Measurements from ENCODE around the gene GPC6.
"Not testable (repeated sequence)": the region's sequence is repeated elsewhere in the genome, so short reads cannot be mapped to it uniquely, and the experiment has no call there.

The GPC6 gene

DNA sequence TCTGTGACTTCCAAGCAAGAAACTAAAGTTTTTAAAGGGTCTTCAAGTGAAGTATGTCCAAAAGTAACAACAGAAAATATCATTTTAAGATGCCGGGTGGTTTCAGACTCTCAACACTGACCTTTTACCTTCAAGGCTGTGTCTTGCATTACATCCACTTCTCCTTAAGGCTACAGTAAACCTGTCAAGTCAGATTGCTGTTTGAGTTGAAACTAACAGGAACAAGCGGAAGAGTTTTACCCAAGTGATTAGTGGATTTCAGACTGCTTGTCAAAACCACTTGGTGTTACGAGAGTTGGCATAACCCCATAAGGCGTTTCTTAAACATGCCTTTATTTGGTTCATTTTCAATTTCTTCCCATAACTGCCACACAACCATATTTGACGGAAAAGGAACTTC is 969.8 kb downstream of the GPC6 start:
- Histone ChIP-seq H3K9ac (ENCODE audit: low read depth in 1 of 2, low read length in 2 of 2) (no peak overlapping the region), H3K4me3 (ENCODE audit: low read length in 2 of 2) (no peak overlapping the region), H3K27me3 (ENCODE audit: control insufficient read depth in 2 of 2, insufficient read depth in 2 of 2, low read length in 2 of 2) (no peaks in the 10 kb centered on the region), H3K9me3 (ENCODE audit: control insufficient read depth in 2 of 2, low read length in 2 of 2) (no peaks in the 10 kb centered on the region), H3K4me1 (ENCODE audit: control insufficient read depth in 2 of 2, insufficient read depth in 2 of 2, low read length in 2 of 2) (no peaks in the 10 kb centered on the region), H3K36me3 (ENCODE audit: control insufficient read depth in 2 of 2, insufficient read depth in 2 of 2, low read length in 2 of 2) (no peaks in the 10 kb centered on the region), H3K27ac (ENCODE audit: low read depth in 2 of 2, low read length in 2 of 2) (no peak overlapping the region)

DNA sequence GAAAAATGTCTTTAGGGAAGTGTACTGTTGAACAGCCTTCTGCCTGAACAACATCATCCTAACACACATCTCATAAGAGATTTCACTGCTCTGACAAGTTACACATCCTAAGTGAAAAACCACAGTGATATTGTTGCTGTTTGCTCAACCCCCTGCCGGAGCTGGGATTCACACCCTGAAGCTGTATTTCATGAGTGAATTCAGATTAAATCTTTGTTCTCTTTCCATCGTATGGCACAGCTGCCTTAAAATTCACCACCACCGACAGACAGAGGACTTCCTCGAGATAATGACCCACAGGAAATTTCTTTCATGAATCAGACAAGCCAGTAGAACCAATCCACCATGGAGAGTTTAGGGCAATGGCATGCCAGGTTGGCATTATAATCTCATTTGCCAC is 972.1 kb downstream of the GPC6 start:
- H3K4me3 ChIP-seq (ENCODE audit: low read length in 2 of 2): no peak overlapping the region
- H3K27me3 ChIP-seq (ENCODE audit: control insufficient read depth in 2 of 2, insufficient read depth in 2 of 2, low read length in 2 of 2): no peaks in the 10 kb centered on the region
- H3K9me3 ChIP-seq (ENCODE audit: control insufficient read depth in 2 of 2, low read length in 2 of 2): no peaks in the 10 kb centered on the region
- H3K9ac ChIP-seq (ENCODE audit: low read depth in 1 of 2, low read length in 2 of 2): no peak overlapping the region
- no peaks in the 10 kb centered on the region for H3K36me3 ChIP-seq (ENCODE audit: control insufficient read depth in 2 of 2, insufficient read depth in 2 of 2, low read length in 2 of 2)
- no peak overlapping the region for H3K27ac ChIP-seq (ENCODE audit: low read depth in 2 of 2, low read length in 2 of 2)
- no peaks in the 10 kb centered on the region for H3K4me1 ChIP-seq (ENCODE audit: control insufficient read depth in 2 of 2, insufficient read depth in 2 of 2, low read length in 2 of 2)

DNA sequence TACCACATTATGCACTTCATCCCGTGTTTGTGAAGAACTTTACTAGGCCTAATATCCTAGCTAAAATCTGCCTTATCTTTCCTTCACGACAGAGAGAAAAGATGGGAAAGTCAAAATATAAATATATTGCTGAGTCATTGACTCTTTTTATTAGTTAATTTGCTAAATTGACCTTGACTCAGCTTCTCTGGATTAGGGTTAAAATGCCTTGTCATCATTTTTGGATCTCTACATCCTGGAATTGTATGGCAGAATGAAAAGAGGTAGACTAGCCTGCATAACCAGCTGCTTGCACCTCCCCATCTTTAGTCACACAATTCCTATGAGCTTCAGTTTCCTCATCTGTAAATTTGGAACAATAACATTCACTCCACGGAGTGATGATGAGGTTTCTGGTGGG is 972.5 kb downstream of the GPC6 start:
- Histone ChIP-seq H3K4me1 (ENCODE audit: control insufficient read depth in 2 of 2, insufficient read depth in 2 of 2, low read length in 2 of 2) (no peaks in the 10 kb centered on the region), H3K36me3 (ENCODE audit: control insufficient read depth in 2 of 2, insufficient read depth in 2 of 2, low read length in 2 of 2) (no peaks in the 10 kb centered on the region), H3K9ac (ENCODE audit: low read depth in 1 of 2, low read length in 2 of 2) (no peak overlapping the region), H3K27ac (ENCODE audit: low read depth in 2 of 2, low read length in 2 of 2) (no peak overlapping the region), H3K9me3 (ENCODE audit: control insufficient read depth in 2 of 2, low read length in 2 of 2) (no peaks in the 10 kb centered on the region), H3K4me3 (ENCODE audit: low read length in 2 of 2) (no peak overlapping the region), H3K27me3 (ENCODE audit: control insufficient read depth in 2 of 2, insufficient read depth in 2 of 2, low read length in 2 of 2) (no peaks in the 10 kb centered on the region)

DNA sequence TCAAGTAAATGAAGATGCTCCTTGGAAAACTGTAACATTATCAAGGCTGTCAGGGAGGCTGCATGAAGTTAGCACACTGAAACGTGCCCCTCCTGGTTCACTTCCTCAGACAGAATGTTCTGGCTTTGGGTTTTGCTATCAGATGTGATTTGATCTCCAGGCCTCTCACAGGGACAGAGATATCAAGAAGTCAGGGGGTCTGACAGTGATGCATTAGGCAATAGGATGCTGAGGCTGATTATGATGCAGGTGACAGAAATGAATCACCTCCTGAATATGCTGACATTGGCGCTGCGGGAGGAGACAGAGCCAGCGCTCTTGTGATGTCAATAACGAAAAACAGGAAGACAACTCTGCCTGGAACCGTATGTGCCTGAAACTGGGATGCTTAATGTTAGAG is 974.4 kb downstream of the GPC6 start:
- Histone ChIP-seq H3K9ac (ENCODE audit: low read depth in 1 of 2, low read length in 2 of 2) (no peak overlapping the region), H3K27ac (ENCODE audit: low read depth in 2 of 2, low read length in 2 of 2) (no peak overlapping the region), H3K4me3 (ENCODE audit: low read length in 2 of 2) (no peak overlapping the region), H3K4me1 (ENCODE audit: control insufficient read depth in 2 of 2, insufficient read depth in 2 of 2, low read length in 2 of 2) (no peaks in the 10 kb centered on the region), H3K27me3 (ENCODE audit: control insufficient read depth in 2 of 2, insufficient read depth in 2 of 2, low read length in 2 of 2) (no peaks in the 10 kb centered on the region), H3K36me3 (ENCODE audit: control insufficient read depth in 2 of 2, insufficient read depth in 2 of 2, low read length in 2 of 2) (no peaks in the 10 kb centered on the region), H3K9me3 (ENCODE audit: control insufficient read depth in 2 of 2, low read length in 2 of 2) (no peaks in the 10 kb centered on the region)

DNA sequence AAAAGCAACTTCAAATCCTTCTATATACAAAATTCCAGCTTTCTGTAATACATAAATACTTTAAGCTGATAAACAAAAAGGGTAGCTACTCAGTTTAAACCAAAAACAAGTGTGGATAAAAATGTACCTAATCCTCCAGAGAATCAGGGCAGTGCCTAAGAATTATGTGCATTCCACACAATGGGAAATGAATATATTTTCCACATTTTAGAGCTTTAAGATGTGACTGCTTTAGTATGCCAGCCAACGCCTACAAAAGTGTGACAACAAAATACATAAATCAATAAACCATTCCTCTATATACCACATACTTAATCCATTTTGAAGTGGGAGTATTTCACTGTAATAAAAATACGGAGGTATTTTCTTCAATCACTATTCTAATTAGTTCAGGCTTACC is 977.6 kb downstream of the GPC6 start:
- H3K27ac ChIP-seq (ENCODE audit: low read depth in 2 of 2, low read length in 2 of 2): no peak overlapping the region
- H3K9ac ChIP-seq (ENCODE audit: low read depth in 1 of 2, low read length in 2 of 2): no peak overlapping the region
- H3K36me3 ChIP-seq (ENCODE audit: control insufficient read depth in 2 of 2, insufficient read depth in 2 of 2, low read length in 2 of 2): no peaks in the 10 kb centered on the region
- no peaks in the 10 kb centered on the region for H3K9me3 ChIP-seq (ENCODE audit: control insufficient read depth in 2 of 2, low read length in 2 of 2)
- no peaks in the 10 kb centered on the region for H3K27me3 ChIP-seq (ENCODE audit: control insufficient read depth in 2 of 2, insufficient read depth in 2 of 2, low read length in 2 of 2)
- no peaks in the 10 kb centered on the region for H3K4me1 ChIP-seq (ENCODE audit: control insufficient read depth in 2 of 2, insufficient read depth in 2 of 2, low read length in 2 of 2)
- no peak overlapping the region for H3K4me3 ChIP-seq (ENCODE audit: low read length in 2 of 2)

DNA sequence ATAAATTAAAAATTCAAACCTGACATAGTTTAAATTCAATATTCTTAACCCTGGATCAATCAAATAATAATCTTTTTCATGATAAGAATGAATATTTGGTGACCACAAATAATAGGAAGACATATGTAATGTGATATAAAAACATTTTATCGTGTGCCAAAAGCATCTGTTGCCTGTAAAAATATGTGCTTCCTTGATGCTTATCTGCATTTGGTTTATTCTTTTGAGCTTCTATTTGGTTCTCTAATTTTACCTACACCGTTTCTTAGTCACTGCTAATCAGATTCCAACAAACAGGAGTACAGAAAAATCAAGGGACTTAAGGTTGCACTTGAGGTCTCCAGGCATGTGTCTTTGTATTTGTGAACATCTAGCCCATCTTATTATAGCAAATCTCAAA is 978.3 kb downstream of the GPC6 start:
- no peaks in the 10 kb centered on the region for H3K9me3 ChIP-seq (ENCODE audit: control insufficient read depth in 2 of 2, low read length in 2 of 2)
- H3K4me1 ChIP-seq (ENCODE audit: control insufficient read depth in 2 of 2, insufficient read depth in 2 of 2, low read length in 2 of 2): no peaks in the 10 kb centered on the region
- no peaks in the 10 kb centered on the region for H3K36me3 ChIP-seq (ENCODE audit: control insufficient read depth in 2 of 2, insufficient read depth in 2 of 2, low read length in 2 of 2)
- no peak overlapping the region for H3K4me3 ChIP-seq (ENCODE audit: low read length in 2 of 2)
- no peak overlapping the region for H3K9ac ChIP-seq (ENCODE audit: low read depth in 1 of 2, low read length in 2 of 2)
- no peaks in the 10 kb centered on the region for H3K27me3 ChIP-seq (ENCODE audit: control insufficient read depth in 2 of 2, insufficient read depth in 2 of 2, low read length in 2 of 2)
- no peak overlapping the region for H3K27ac ChIP-seq (ENCODE audit: low read depth in 2 of 2, low read length in 2 of 2)

DNA sequence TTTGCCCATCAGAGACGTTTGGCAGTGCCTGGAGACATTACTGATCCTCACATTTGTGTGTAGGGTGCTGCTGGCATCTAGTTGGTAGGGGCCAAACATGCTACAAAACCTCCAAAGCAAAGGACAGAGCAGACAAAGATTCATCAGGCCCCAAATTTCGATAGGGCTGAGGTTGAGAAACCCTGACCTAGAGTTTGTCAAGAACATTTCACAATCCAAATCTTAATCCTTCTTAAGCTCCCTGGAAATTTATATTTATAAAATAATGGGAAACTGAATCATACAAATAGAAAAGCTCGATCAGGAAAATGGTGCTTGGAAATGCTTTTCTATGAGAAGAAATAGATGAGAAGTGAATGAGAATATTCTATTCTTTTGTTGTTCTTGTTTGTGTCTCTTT is 979.3 kb downstream of the GPC6 start:
- Histone ChIP-seq H3K27ac (ENCODE audit: low read depth in 2 of 2, low read length in 2 of 2) (no peak overlapping the region), H3K4me1 (ENCODE audit: control insufficient read depth in 2 of 2, insufficient read depth in 2 of 2, low read length in 2 of 2) (no peaks in the 10 kb centered on the region), H3K4me3 (ENCODE audit: low read length in 2 of 2) (no peak overlapping the region), H3K27me3 (ENCODE audit: control insufficient read depth in 2 of 2, insufficient read depth in 2 of 2, low read length in 2 of 2) (no peaks in the 10 kb centered on the region), H3K36me3 (ENCODE audit: control insufficient read depth in 2 of 2, insufficient read depth in 2 of 2, low read length in 2 of 2) (no peaks in the 10 kb centered on the region), H3K9me3 (ENCODE audit: control insufficient read depth in 2 of 2, low read length in 2 of 2) (no peaks in the 10 kb centered on the region), H3K9ac (ENCODE audit: low read depth in 1 of 2, low read length in 2 of 2) (no peak overlapping the region)

DNA sequence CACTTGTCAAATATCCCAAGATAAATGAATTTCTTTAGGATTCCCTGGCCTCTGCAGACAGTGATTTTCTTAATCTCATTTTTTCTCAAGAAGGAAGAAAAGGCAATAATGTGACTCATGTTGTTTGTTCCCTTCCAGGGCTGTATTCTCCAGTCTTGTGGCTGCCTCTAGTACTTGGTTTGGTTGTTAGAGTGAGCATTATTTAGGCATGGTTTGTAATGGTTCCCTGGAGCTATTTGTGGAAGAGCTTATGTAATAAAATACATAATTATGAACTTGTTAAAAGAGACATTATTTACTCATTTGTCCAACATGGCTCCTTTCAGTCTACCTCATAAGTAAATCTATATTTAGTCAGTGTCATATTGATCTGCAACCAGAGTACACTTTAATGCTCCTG is 982.5 kb downstream of the GPC6 start:
- Histone ChIP-seq H3K4me1 (ENCODE audit: control insufficient read depth in 2 of 2, insufficient read depth in 2 of 2, low read length in 2 of 2) (no peaks in the 10 kb centered on the region), H3K9me3 (ENCODE audit: control insufficient read depth in 2 of 2, low read length in 2 of 2) (no peaks in the 10 kb centered on the region), H3K9ac (ENCODE audit: low read depth in 1 of 2, low read length in 2 of 2) (no peak overlapping the region), H3K27ac (ENCODE audit: low read depth in 2 of 2, low read length in 2 of 2) (no peak overlapping the region), H3K4me3 (ENCODE audit: low read length in 2 of 2) (no peak overlapping the region), H3K36me3 (ENCODE audit: control insufficient read depth in 2 of 2, insufficient read depth in 2 of 2, low read length in 2 of 2) (no peaks in the 10 kb centered on the region), H3K27me3 (ENCODE audit: control insufficient read depth in 2 of 2, insufficient read depth in 2 of 2, low read length in 2 of 2) (no peaks in the 10 kb centered on the region)

DNA sequence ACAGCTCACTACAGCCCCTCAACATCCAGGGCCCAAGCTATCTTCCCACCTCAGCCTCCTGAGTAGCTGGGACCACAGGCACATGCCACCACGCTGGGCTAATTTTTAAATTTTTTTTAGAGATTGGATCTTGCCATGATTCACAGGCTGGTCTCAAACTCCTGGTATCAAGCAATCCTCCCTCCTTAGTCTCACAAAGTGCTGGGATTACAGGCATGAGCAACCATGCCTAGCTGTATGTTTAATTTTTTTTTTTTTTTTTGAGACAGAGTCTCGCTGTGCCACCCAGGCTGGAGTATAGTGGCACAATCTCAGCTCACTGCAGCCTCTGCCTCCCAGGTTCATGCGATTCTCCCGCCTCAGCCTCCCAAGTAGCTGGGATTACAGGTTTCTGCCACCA is 983.3 kb downstream of the GPC6 start:
- H3K9ac ChIP-seq (ENCODE audit: low read depth in 1 of 2, low read length in 2 of 2); H3K4me3 ChIP-seq (ENCODE audit: low read length in 2 of 2); H3K27me3 ChIP-seq (ENCODE audit: control insufficient read depth in 2 of 2, insufficient read depth in 2 of 2, low read length in 2 of 2); H3K36me3 ChIP-seq (ENCODE audit: control insufficient read depth in 2 of 2, insufficient read depth in 2 of 2, low read length in 2 of 2); H3K9me3 ChIP-seq (ENCODE audit: control insufficient read depth in 2 of 2, low read length in 2 of 2); H3K4me1 ChIP-seq (ENCODE audit: control insufficient read depth in 2 of 2, insufficient read depth in 2 of 2, low read length in 2 of 2); H3K27ac ChIP-seq (ENCODE audit: low read depth in 2 of 2, low read length in 2 of 2): not testable (repeated sequence)

DNA sequence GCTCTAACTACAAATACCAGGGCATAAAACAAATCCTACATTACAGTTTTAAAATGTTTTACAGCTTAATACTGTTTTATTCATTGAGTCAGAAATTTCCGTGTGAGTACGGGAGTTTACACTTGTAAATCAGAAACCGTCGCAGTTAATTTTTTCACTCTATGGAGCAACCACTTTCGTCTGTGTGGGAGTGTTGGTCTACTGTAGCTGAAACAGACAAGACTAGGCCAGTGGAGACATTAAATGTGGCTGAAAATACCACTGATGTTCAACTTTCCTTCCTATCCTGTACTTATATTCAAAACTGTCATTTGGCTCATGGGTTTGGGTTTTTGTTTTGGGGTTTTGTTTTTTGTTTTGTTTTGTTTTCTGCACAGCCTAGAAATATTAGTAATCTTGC is 984.2 kb downstream of the GPC6 start:
- Histone ChIP-seq H3K4me1 (ENCODE audit: control insufficient read depth in 2 of 2, insufficient read depth in 2 of 2, low read length in 2 of 2) (no peaks in the 10 kb centered on the region), H3K9me3 (ENCODE audit: control insufficient read depth in 2 of 2, low read length in 2 of 2) (no peaks in the 10 kb centered on the region), H3K9ac (ENCODE audit: low read depth in 1 of 2, low read length in 2 of 2) (no peak overlapping the region), H3K27ac (ENCODE audit: low read depth in 2 of 2, low read length in 2 of 2) (no peak overlapping the region), H3K36me3 (ENCODE audit: control insufficient read depth in 2 of 2, insufficient read depth in 2 of 2, low read length in 2 of 2) (no peaks in the 10 kb centered on the region), H3K4me3 (ENCODE audit: low read length in 2 of 2) (no peak overlapping the region), H3K27me3 (ENCODE audit: control insufficient read depth in 2 of 2, insufficient read depth in 2 of 2, low read length in 2 of 2) (no peaks in the 10 kb centered on the region)

DNA sequence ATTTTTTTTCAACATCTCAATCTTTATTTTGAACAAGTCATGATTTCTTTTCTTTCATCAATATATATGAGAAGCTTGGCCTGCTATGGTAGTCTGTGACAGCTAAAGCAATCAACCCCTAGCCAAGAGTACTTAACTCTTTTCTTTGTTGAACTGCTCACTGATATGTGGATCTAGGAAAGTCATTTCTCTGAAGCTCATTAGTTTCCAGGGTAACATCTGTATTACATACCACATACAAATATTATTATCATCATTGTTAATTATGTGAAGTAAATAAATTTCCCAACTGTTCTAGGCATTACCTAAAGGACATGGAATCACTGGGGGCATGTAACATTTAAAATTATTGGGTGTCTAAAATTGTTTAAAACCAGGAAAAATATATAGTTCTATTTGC is 985.6 kb downstream of the GPC6 start:
- Histone ChIP-seq H3K4me1 (ENCODE audit: control insufficient read depth in 2 of 2, insufficient read depth in 2 of 2, low read length in 2 of 2) (no peaks in the 10 kb centered on the region), H3K27ac (ENCODE audit: low read depth in 2 of 2, low read length in 2 of 2) (no peak overlapping the region), H3K9ac (ENCODE audit: low read depth in 1 of 2, low read length in 2 of 2) (no peak overlapping the region), H3K36me3 (ENCODE audit: control insufficient read depth in 2 of 2, insufficient read depth in 2 of 2, low read length in 2 of 2) (no peaks in the 10 kb centered on the region), H3K27me3 (ENCODE audit: control insufficient read depth in 2 of 2, insufficient read depth in 2 of 2, low read length in 2 of 2) (no peaks in the 10 kb centered on the region), H3K4me3 (ENCODE audit: low read length in 2 of 2) (no peak overlapping the region), H3K9me3 (ENCODE audit: control insufficient read depth in 2 of 2, low read length in 2 of 2) (no peaks in the 10 kb centered on the region)
